Body of pancreas (tissue), 4 donors: ENCODE data around the gene SP7.

Experiments
- POLR2A ChIP-seq, 3 donors: fragments of 450-650 bp; IDR thresholded peaks; one replicate each; pipeline ENCODE4 v1.6.1; 2016; ENCODE audit warnings: antibody characterized with exemption in 3 of 3, mild to moderate bottlenecking in 2 of 3
- TF ChIP-seq, protein P1 (sequence below), 7 experiments: fragments of 450-650 bp in 4 of 7; fragments of 200-600 bp in 3 of 7; sonication (generic) in 3 of 7; IDR thresholded peaks; one replicate each; pipeline ENCODE4 v1.5.1; 2016 to 2019; ENCODE audit warnings: antibody characterized with exemption in 7 of 7

DNA sequence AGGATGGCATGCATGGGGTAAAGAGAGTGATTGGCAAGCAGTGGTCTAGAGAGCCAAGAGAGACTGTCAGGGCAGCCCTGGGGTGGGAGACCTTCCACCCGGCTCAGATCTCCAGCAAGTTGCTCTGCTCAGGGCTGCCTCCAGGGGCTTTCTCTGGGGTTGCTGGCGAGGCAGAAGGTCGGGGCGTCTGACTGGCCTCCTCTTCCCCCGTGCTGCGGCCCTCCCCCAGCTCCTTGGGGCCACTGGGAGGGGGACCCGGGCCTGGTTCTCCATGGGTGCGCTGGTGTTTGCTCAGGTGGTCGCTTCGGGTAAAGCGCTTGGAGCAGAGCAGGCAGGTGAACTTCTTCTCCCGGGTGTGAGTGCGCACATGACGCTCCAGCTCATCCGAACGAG lies 8.1 kb downstream of the SP7 start:
- no peak for TF ChIP-seq POLR2A (IDR thresholded peaks at IDR 0.05)
- TF ChIP-seq, protein P1, sequence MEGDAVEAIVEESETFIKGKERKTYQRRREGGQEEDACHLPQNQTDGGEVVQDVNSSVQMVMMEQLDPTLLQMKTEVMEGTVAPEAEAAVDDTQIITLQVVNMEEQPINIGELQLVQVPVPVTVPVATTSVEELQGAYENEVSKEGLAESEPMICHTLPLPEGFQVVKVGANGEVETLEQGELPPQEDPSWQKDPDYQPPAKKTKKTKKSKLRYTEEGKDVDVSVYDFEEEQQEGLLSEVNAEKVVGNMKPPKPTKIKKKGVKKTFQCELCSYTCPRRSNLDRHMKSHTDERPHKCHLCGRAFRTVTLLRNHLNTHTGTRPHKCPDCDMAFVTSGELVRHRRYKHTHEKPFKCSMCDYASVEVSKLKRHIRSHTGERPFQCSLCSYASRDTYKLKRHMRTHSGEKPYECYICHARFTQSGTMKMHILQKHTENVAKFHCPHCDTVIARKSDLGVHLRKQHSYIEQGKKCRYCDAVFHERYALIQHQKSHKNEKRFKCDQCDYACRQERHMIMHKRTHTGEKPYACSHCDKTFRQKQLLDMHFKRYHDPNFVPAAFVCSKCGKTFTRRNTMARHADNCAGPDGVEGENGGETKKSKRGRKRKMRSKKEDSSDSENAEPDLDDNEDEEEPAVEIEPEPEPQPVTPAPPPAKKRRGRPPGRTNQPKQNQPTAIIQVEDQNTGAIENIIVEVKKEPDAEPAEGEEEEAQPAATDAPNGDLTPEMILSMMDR (IDR thresholded peaks at IDR 0.05), result no peak
